Measurements from ENCODE around the gene ARHGAP31. TPM values are rescaled to one million over a fixed set of nuclear protein-coding genes. Genes with fewer than 3 reads are reported as not detected.
A peak's percentile ranks its signal among the peaks of the same experiment; 100 is the strongest.
"Not testable (repeated sequence)": the region's sequence is repeated elsewhere in the genome, so short reads cannot be mapped to it uniquely, and the experiment has no call there.

ARHGAP31 gene
- total and polyA plus RNA-seq, 8 donors = 31.5 to 70.3 (median 42.3) TPM

DNA sequence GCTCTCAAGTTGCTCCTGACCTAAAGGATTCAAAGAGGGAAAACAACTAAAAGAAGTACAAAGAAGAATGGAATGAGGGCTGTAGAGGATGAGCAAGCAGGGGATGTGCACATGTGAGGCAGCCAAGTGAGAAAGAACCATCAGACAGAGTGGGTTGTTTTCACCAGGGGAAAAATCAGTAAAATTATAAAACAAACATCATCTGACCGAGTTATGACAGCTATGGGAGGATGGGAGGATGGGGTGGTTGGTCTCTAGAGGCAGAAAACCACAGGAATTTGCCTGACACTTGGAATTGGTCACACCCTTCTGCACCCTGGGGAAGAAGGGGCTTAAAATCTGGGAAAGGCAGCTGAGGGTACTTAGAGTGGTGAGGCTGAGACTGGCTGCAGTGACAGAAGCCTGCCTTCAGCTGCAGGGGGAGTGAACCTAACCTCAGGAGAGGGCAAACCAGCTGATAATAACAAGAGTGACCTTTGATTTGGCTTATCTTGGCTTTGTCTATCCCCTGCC, 10.1 kb downstream of the ARHGAP31 start:
- peaks cover 0 to 3% of the 10 kb centered on the region in 2 donors for H3K36me3 ChIP-seq
- TF ChIP-seq, protein P1, sequence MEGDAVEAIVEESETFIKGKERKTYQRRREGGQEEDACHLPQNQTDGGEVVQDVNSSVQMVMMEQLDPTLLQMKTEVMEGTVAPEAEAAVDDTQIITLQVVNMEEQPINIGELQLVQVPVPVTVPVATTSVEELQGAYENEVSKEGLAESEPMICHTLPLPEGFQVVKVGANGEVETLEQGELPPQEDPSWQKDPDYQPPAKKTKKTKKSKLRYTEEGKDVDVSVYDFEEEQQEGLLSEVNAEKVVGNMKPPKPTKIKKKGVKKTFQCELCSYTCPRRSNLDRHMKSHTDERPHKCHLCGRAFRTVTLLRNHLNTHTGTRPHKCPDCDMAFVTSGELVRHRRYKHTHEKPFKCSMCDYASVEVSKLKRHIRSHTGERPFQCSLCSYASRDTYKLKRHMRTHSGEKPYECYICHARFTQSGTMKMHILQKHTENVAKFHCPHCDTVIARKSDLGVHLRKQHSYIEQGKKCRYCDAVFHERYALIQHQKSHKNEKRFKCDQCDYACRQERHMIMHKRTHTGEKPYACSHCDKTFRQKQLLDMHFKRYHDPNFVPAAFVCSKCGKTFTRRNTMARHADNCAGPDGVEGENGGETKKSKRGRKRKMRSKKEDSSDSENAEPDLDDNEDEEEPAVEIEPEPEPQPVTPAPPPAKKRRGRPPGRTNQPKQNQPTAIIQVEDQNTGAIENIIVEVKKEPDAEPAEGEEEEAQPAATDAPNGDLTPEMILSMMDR (IDR thresholded peaks at IDR 0.05) = no peak
- H3K9me3 ChIP-seq = no peaks in the 10 kb centered on the region
- intact Hi-C loops (cut with DNase I) = no loop called here
- ATAC-seq (peak; percentile 57), DNase-seq (no peak)
- peaks cover 43 to 85% of the 10 kb centered on the region in 2 donors for H3K4me1 ChIP-seq
- no peaks in the 10 kb centered on the region for H3K27me3 ChIP-seq
- no peak overlapping the region for H3K27ac ChIP-seq
- no peak overlapping the region for H3K4me3 ChIP-seq

DNA sequence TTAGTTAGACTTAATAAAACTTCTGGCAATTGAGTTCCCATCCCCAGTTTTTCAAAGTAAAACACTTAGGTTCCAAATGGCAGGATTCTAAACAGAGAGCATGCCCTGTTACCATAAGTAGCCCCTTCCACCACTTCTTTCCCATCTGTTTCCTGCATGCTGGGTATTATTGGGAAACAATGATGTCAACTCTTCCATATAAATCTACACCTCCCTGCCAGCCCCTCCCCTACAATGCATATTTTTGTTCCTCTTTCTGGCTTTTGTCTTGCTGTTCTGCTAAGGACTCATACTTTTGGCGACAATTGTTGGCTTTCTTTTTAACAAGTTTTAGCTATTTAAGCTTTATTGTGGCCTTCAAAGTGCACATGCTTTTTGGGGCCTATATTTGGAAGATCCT, 11.1 kb downstream of the ARHGAP31 start:
- Histone ChIP-seq H3K4me1 (peaks cover 44 to 85% of the 10 kb centered on the region in 2 donors), H3K4me3 (no peak overlapping the region), H3K36me3 (peaks cover 0 to 3% of the 10 kb centered on the region in 2 donors), H3K27ac (peak overlapping the region in 1 of 2 donors; percentile 34), H3K9me3 (no peaks in the 10 kb centered on the region), H3K27me3 (no peaks in the 10 kb centered on the region)
- intact Hi-C loops (cut with DNase I) = no loop called here
- DNase-seq (peak in 1 of 4 donors; percentile 24), ATAC-seq (no peak)
- TF ChIP-seq, protein P1 (IDR thresholded peaks at IDR 0.05) = no peak

DNA sequence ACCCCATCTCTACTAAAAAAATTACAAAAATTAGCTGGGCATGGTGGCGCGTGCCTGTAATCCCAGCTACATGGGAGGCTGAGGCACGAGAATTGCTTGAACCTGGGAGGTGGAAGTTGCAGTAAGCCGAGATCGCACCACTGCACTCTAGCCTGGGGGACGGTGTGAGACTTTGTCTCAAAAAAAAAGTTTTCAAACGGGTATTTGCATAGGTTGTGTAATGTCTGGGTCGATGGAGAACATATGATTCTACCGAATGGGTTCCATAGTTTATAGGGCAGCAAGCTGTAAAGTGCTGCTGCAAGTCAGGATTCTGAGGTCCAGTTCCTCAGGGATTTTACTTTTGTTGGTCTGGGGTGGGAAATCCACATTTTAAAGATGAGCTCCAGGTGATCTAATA, 12.2 kb downstream of the ARHGAP31 start:
- H3K4me3 ChIP-seq; H3K27ac ChIP-seq; DNase-seq; ATAC-seq; H3K27me3 ChIP-seq; H3K36me3 ChIP-seq; intact Hi-C loops (cut with DNase I); H3K9me3 ChIP-seq: not testable (repeated sequence)
- H3K4me1 ChIP-seq = peaks cover 38 to 85% of the 10 kb centered on the region in 2 donors

DNA sequence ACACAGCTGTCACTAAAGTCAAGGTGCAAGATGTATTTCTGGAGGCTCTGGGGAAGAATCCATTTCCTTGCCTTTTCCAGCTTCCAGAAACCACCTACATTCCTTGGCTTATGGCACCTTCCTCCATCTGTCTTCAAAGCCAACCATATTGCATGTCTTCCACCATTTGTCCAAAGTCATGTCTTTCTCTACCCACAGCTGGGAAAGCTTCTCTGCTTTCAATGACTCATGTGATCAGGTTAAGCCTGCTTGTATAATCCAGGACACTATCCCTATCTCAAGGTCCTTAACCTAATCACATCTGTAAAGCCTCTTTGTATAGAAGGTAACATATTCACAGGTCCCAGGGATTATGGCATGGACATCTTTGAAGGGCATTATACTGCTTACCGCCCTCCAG, 14.2 kb downstream of the ARHGAP31 start:
- TF ChIP-seq, protein P1 (IDR thresholded peaks at IDR 0.05) = no peak
- peaks cover 0 to 4% of the 10 kb centered on the region in 2 donors for H3K36me3 ChIP-seq
- H3K9me3 ChIP-seq = no peaks in the 10 kb centered on the region
- intact Hi-C loops (cut with DNase I) = no loop called here
- no peak for DNase-seq
- H3K27ac ChIP-seq = no peak overlapping the region
- peaks cover 29 to 85% of the 10 kb centered on the region in 2 donors for H3K4me1 ChIP-seq
- H3K4me3 ChIP-seq = no peak overlapping the region
- no peaks in the 10 kb centered on the region for H3K27me3 ChIP-seq
- no peak for ATAC-seq

DNA sequence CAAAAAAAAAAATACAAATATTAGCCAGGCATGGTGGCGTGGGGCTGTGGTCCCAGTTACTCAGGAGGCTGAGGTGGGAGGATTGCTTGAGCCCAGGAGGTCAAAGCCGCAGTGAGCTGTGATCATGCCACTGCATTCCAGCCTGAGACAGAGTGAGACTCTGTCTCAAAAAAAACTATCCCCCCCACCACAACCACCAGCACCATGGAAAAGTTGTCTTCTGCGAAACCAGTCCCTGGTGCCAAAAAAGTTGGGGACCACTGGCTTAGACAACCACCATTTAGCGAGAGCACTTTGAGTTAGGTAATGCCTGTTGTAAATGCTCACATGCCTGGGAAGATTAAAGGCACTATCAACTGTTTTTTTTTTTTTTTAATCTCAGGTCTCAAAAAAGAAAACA, 15.4 kb downstream of the ARHGAP31 start:
- no peak overlapping the region for H3K4me3 ChIP-seq
- H3K9me3 ChIP-seq = no peaks in the 10 kb centered on the region
- TF ChIP-seq, protein P1 (IDR thresholded peaks at IDR 0.05) = no peak
- peaks cover 17 to 85% of the 10 kb centered on the region in 2 donors for H3K4me1 ChIP-seq
- no peak for DNase-seq
- peak overlapping the region in 1 of 2 donors; percentile 6 for H3K27ac ChIP-seq
- no peak for ATAC-seq
- H3K27me3 ChIP-seq = no peaks in the 10 kb centered on the region
- H3K36me3 ChIP-seq = peaks cover 0 to 8% of the 10 kb centered on the region in 2 donors
- intact Hi-C loops (cut with DNase I) = no loop called here

DNA sequence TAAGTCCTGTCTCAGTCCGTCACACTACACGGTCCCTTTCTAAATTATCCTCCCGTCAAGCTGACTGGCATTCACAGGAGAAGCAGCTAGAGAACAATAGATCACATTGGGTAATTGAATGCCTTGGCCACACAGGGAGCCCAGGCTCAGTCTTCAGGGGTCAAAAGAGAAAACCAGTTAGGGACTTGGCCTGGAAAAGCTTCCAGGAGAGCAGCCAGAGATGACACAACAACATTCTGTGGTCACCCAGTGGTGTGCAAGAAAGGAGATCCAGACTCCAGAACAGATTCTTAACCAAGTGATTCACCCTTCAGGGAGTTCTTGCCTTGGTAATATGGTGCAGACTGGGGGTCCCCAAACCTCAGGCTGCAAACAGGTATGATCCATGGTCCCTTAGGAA, 15.9 kb downstream of the ARHGAP31 start:
- intact Hi-C loops (cut with DNase I) = no loop called here
- Histone ChIP-seq H3K27me3 (no peaks in the 10 kb centered on the region), H3K27ac (peak overlapping the region in 1 of 2 donors; percentile 6), H3K4me1 (peaks cover 14 to 85% of the 10 kb centered on the region in 2 donors), H3K4me3 (no peak overlapping the region), H3K36me3 (peaks cover 0 to 8% of the 10 kb centered on the region in 2 donors), H3K9me3 (no peaks in the 10 kb centered on the region)
- ATAC-seq (peak; percentile 62), DNase-seq (no peak)
- TF ChIP-seq, protein P1 (IDR thresholded peaks at IDR 0.05) = no peak
